PC-9 (cell line): ENCODE results near the gene SLC8A1. TPM values are rescaled to one million over a fixed set of nuclear protein-coding genes. Genes with fewer than 3 reads are reported as not detected.

Source experiments
- BruUV-seq: library from RNA; stranded (reverse); fragments of 400-500 nt; replicated peaks from 2 replicates; lab custom pipeline; 2021; lab: Mats Ljungman, UMichigan
- CTCF ChIA-PET: fragments of 300-600 bp; sonication (Branson Sonifier 250); formaldehyde crosslinking; loops from one replicate; lab custom pipeline; 2022; ENCODE audit warnings: antibody characterized with exemption; lab: Charles Lee
- POLR2A ChIA-PET: fragments of 300-600 bp; sonication (Branson Sonifier 250); formaldehyde crosslinking; loops from one replicate; lab custom pipeline; 2022; ENCODE audit warnings: antibody characterized with exemption; ENCODE audit not compliant: unreplicated experiment; lab: Charles Lee
- DNase-seq, 2 experiments: peaks; one replicate each; pipeline versions ENCODE4 v3.0.0 to v3.0.0-alpha.2; 2015 to 2022; ENCODE audit warnings: mixed read lengths in 1 of 2
- H2AFZ ChIP-seq: fragments of 200-600 bp; sonication (generic); 2 replicates; pipeline ENCODE4 v1.8.1; 2017; ENCODE audit warnings: antibody characterized with exemption
- H3F3A ChIP-seq: fragments of 200-600 bp; sonication (generic); 2 replicates; pipeline ENCODE4 v1.8.1; 2017; ENCODE audit warnings: antibody characterized with exemption, mild to moderate bottlenecking, low read depth; ENCODE audit not compliant: insufficient read depth
- H3K27ac ChIP-seq: fragments of 200-600 bp; sonication (generic); 2 replicates; pipeline ENCODE4 v1.6.1; 2016; ENCODE audit warnings: mixed run types
- H3K27me3 ChIP-seq: fragments of 200-600 bp; sonication (generic); 2 replicates; pipeline ENCODE4 v1.6.1; 2016; ENCODE audit warnings: low read depth, mixed run types; ENCODE audit not compliant: insufficient read depth
- H3K36me3 ChIP-seq: fragments of 200-600 bp; sonication (generic); 2 replicates; pipeline ENCODE4 v1.6.1; 2016; ENCODE audit warnings: low read depth, mixed run types
- H3K4me1 ChIP-seq: fragments of 200-600 bp; sonication (generic); replicated peaks from 2 replicates; pipeline ENCODE4 v1.6.1; 2016; ENCODE audit warnings: mixed run types; ENCODE audit not compliant: insufficient read depth
- H3K4me2 ChIP-seq: fragments of 200-600 bp; sonication (generic); 2 replicates; pipeline ENCODE4 v1.6.1; 2017; ENCODE audit warnings: mixed run types
- H3K4me3 ChIP-seq: fragments of 200-600 bp; sonication (generic); 2 replicates; pipeline ENCODE4 v1.6.1; 2016; ENCODE audit warnings: mixed run types
- H3K79me2 ChIP-seq: fragments of 200-600 bp; sonication (generic); 2 replicates; pipeline ENCODE4 v1.6.1; 2017; ENCODE audit warnings: low read depth, mixed run types
- H3K9me2 ChIP-seq: fragments of 200-600 bp; sonication (generic); 2 replicates; pipeline ENCODE4 v1.8.1; 2017; ENCODE audit warnings: mild to moderate bottlenecking; ENCODE audit not compliant: insufficient read depth
- H3K9me3 ChIP-seq: fragments of 200-600 bp; sonication (generic); 2 replicates; pipeline ENCODE4 v1.8.1; 2016; ENCODE audit warnings: low read depth; ENCODE audit not compliant: insufficient read depth
- H4K20me1 ChIP-seq: fragments of 200-600 bp; sonication (generic); 2 replicates; pipeline ENCODE4 v1.8.1; 2017; ENCODE audit not compliant: insufficient read depth
- CTCF ChIP-seq: fragments of 200-600 bp; sonication (generic); conservative IDR thresholded peaks from 2 replicates; pipeline ENCODE4 v1.6.1; 2017; ENCODE audit warnings: mixed run types, antibody characterized with exemption, mild to moderate bottlenecking, moderate library complexity
- EZH2 ChIP-seq: fragments of 200-600 bp; sonication (generic); IDR thresholded peaks from 2 replicates; pipeline ENCODE4 v1.8.0; 2017; ENCODE audit warnings: antibody characterized with exemption, low read depth
- intact Hi-C: fragments of 100-400 bp; cut with micrococcal nuclease; formaldehyde crosslinking; loops from one replicate; pipeline ENCODE4 v1.10.0; 2022; ENCODE audit not compliant: unreplicated experiment
- total RNA-seq: library from RNA; stranded (reverse); gene quantifications from 2 replicates; pipeline ENCODE4 v1.2.3, GENCODE V29; 2021

The SLC8A1 gene
- total RNA-seq, 1 experiment from 2014 or later, result 13.5 TPM

GRCh38 chr2:40321822-40322221, 130.1 kb downstream of the SLC8A1 start:
- H3K27me3 ChIP-seq, result no peaks in the 10 kb centered on the region
- no peak overlapping the region for H2AFZ ChIP-seq
- no peaks in the 10 kb centered on the region for H3K9me3 ChIP-seq
- BruUV-seq, result no TSS peak
- no peaks in the 10 kb centered on the region for H4K20me1 ChIP-seq
- no peak for DNase-seq
- H3K79me2 ChIP-seq, result no peaks in the 10 kb centered on the region
- no peaks in the 10 kb centered on the region for H3F3A ChIP-seq
- TF ChIP-seq EZH2 (no peak), CTCF (no peak)
- H3K4me1 ChIP-seq, result no peaks in the 10 kb centered on the region
- no peak overlapping the region for H3K4me3 ChIP-seq
- intact Hi-C loops, result no loop called here
- ChIA-PET POLR2A (no interaction called here), CTCF (no interaction called here)
- H3K36me3 ChIP-seq, result no peaks in the 10 kb centered on the region
- no peaks in the 10 kb centered on the region for H3K9me2 ChIP-seq
- no peak overlapping the region for H3K4me2 ChIP-seq
- no peak overlapping the region for H3K27ac ChIP-seq

- DNase-seq, result no peak
- CTCF ChIA-PET, result no interaction called here
- Histone ChIP-seq H3K4me1 (no peaks in the 10 kb centered on the region), H4K20me1 (no peaks in the 10 kb centered on the region), H3K79me2 (no peaks in the 10 kb centered on the region), H3K27me3 (no peaks in the 10 kb centered on the region), H3K9me3 (no peaks in the 10 kb centered on the region), H2AFZ (no peak overlapping the region), H3K36me3 (no peaks in the 10 kb centered on the region), H3F3A (no peaks in the 10 kb centered on the region), H3K9me2 (no peaks in the 10 kb centered on the region), H3K4me3 (no peak overlapping the region), H3K4me2 (no peak overlapping the region), H3K27ac (no peak overlapping the region)
- BruUV-seq, result no TSS peak
- intact Hi-C loops, result no loop called here
- no peak for TF ChIP-seq EZH2
- TF ChIP-seq CTCF, result no peak
- POLR2A ChIA-PET, result no interaction called here
Measured at GRCh38 chr2:40321016-40321623, 130.8 kb downstream of the SLC8A1 start.

DNA sequence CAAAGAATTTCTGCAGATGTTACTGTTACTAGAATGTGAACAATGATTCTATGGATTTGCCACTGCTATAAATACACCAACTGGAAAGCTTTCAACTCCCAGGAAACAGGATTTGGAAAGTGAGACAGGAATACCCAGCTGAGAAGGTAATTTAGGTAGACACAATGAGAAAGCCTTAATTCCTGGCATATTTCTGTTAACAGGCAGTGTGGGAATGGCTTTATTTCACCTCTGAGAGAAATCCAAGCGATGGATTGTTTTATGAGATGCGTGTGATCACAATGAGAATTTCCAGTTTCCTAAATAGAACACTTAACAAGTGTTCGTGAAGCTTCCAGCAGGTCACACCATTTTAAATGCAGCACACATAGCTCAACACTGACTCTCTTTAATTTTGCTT, 133.0 kb downstream of the SLC8A1 start:
- no peak overlapping the region for H3K27ac ChIP-seq
- no peaks in the 10 kb centered on the region for H3K4me1 ChIP-seq
- H2AFZ ChIP-seq, result no peak overlapping the region
- H3K79me2 ChIP-seq, result no peaks in the 10 kb centered on the region
- CTCF ChIA-PET, result no interaction called here
- BruUV-seq, result no TSS peak
- H3K27me3 ChIP-seq, result no peaks in the 10 kb centered on the region
- TF ChIP-seq CTCF (no peak), EZH2 (no peak)
- H3K9me3 ChIP-seq, result peaks cover 13% of the 10 kb centered on the region; the same call in 1 of the 2 replicates
- H3K36me3 ChIP-seq, result no peaks in the 10 kb centered on the region
- POLR2A ChIA-PET, result no interaction called here
- no peaks in the 10 kb centered on the region for H4K20me1 ChIP-seq
- no peaks in the 10 kb centered on the region for H3F3A ChIP-seq
- DNase-seq, result no peak
- H3K9me2 ChIP-seq, result no peaks in the 10 kb centered on the region
- intact Hi-C loops, result no loop called here
- no peak overlapping the region for H3K4me3 ChIP-seq
- no peak overlapping the region for H3K4me2 ChIP-seq
